Myocyte (in vitro differentiated cells): Measurements from ENCODE around the gene CREB3L1. TPM values are rescaled to one million over a fixed set of nuclear protein-coding genes. Genes with fewer than 3 reads are reported as not detected.
A peak's percentile ranks its signal among the peaks of the same experiment; 100 is the strongest.

Experiments used
- DNase-seq: peaks from one replicate; pipeline ENCODE4 v3.0.0-alpha.2; 2012; ENCODE audit warnings: low read depth
- total RNA-seq: library from RNA; depleted of rRNA; stranded (reverse); fragments of >200 nt; gene quantifications from 2 replicates; pipeline ENCODE4 v1.2.3, GENCODE V29; 2014

Gene CREB3L1
- total RNA-seq, 1 donor from 2014 or later, result 23.6 TPM

DNA sequence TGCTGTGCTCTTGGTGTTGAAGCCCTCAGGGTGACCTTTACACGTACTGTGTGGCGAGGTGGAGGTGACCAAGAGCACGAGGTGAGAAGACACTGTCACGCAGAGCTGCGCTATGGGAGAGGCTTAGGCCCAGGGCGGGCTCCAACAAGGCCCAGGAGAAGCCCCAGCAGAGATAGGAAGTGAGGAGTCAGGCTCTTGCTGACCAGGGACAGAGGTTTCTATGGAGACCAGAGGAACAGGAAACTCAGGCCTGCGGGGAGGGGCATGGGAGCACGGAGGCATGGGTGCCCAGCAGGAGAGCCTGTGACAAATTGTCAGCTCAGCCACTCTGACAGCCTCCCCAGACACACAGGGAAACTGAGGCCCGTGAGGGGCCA lies 85.6 kb downstream of the CREB3L1 start:
- DNase-seq, result peak; percentile 88

DNA sequence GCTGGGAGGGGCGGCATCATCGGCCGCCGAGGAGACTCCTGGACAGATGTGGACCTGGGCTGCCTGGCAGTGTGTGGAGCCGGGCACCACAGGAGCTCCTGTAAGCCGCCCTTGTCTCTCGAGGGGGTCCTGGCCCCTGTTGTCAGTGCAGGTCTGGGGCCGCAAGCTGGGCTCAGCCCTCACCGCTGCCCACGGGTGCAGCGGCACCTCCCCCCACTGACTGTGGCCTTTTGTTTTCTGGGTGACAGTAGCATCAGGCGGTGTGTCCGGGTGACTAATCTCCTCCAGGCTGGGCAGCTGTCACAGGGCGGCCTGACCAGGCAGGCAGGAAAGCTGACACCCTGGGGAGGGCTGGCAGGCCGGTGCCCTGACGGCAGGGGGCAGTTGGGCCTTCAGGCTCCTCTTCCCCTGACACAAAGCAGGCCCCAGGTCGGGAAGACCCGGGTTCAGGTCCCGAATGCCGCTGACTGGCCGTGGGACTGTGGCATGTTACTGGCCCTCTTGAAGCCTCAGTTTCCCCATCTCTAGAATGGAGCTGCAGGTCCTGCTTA lies 86.1 kb downstream of the CREB3L1 start:
- DNase-seq, result peak; percentile 98

DNA sequence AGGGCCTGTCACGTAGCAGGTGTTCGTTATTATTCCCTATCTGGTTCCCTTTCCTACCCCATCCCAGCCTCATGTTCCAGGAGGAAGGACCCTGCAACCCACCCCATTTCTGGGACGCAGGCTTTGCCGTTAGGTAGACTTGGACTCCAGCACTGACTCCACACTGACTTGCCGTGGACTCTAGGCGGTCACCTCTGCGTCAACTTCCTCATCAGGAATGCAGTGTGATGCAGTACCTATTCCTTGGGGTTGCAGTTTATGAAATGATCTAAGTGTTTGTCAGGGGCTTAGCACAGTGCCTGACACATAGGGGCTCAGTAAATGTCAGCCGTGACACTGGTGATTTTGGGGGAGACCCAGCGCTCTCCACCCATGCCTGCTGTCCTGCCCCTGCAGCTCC lies 86.6 kb downstream of the CREB3L1 start:
- DNase-seq, result no peak

DNA sequence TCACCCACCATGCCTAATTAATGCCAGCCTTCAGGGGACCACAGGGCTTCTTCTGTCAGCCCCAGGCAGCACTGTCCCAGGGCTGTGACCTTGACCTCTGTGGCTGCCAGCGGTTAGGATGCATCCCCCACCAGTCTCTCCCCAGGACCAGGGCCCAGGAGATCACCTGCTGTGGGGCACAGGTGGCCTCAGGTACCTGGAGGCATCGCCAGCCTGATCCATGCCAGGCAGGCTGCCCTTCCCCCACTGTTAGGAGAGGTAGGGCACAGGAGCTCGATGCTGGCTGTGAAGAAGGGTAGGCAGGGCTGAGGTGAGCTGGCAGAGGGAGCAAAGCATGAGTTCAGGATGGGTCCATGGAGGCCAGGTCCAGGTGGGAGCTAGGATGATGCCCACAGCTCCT lies 87.3 kb downstream of the CREB3L1 start:
- no peak for DNase-seq

DNA sequence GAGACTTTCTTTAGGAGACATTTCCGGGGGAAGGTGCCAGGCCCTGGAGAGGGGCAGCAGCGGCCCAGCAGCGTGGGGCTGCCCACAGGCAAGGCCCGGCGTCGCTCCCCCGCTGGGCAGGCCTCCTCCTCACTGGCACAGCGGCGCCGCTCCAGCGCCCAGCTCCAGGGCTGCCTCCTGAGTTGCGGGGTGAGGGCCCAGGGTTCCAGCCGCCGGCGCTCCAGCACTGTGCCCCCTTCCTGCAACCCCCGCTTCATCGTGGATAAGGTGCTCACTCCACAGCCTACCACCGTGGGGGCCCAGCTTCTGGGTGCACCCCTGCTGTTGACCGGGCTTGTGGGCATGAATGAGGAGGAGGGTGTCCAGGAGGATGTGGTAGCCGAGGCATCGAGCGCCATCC lies 88.8 kb downstream of the CREB3L1 start:
- no peak for DNase-seq

DNA sequence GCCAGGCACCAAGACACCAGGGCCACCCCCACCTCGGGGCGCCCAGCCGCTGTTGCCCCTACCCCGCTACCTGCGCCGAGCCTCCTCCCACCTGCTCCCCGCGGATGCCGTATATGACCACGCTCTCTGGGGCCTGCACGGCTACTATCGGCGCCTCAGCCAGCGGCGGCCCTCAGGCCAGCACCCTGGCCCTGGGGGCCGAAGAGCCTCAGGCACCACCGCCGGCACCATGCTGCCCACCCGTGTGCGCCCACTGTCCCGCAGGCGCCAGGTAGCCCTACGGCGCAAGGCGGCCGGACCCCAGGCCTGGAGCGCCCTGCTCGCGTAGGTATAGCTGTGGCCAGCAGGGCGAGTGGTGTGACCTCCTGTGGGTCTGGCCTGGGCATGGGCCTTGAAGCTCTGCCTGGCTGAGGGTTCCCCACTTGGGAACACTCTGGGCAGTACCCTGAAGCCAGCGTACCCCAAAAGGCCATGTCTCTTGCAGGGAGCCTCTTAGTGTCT lies 89.2 kb downstream of the CREB3L1 start:
- DNase-seq, result no peak

DNA sequence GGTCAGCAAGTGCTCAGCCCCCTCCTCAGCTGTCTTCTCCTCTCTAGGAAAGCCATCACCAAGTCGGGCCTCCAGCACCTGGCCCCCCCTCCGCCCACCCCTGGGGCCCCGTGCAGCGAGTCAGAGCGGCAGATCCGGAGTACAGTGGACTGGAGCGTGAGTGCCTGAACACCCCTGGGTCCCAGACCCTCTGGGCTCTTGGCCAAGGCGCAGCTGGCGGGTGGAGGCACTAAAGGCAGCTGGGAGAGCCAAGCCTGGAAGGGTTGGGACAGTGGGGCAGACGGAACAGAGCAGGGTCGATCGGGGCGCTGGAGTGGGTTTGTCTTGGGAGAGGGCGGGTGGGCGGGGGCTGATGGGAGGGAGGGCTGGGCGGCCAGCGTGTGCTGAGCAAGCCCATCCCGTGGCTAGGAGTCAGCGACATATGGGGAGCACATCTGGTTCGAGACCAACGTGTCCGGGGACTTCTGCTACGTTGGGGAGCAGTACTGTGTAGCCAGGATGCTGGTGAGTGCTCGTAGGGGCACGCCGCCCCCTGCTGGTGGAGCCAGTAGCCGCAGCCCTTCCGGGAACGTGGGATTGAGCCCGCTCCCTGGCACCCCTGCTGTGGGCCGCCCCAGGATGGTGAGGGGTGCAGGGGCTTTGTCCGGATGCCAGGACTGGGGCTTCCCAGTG lies 89.9 kb downstream of the CREB3L1 start:
- DNase-seq, result peak; percentile 63

DNA sequence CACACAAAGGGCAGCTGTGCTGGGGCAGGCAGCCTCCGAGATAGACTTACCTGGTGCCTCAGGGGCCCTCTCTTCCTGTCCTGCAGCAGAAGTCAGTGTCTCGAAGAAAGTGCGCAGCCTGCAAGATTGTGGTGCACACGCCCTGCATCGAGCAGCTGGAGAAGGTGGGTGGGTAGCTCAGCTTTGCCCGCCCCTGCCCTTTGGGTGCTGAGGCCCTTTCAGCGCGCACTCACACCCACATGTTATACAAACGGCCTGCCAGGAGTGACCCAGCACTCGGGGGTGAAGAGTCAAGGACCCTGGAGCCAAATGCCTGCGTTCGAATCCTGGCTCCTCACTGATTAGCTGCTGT lies 90.4 kb downstream of the CREB3L1 start:
- DNase-seq, result no peak

DNA sequence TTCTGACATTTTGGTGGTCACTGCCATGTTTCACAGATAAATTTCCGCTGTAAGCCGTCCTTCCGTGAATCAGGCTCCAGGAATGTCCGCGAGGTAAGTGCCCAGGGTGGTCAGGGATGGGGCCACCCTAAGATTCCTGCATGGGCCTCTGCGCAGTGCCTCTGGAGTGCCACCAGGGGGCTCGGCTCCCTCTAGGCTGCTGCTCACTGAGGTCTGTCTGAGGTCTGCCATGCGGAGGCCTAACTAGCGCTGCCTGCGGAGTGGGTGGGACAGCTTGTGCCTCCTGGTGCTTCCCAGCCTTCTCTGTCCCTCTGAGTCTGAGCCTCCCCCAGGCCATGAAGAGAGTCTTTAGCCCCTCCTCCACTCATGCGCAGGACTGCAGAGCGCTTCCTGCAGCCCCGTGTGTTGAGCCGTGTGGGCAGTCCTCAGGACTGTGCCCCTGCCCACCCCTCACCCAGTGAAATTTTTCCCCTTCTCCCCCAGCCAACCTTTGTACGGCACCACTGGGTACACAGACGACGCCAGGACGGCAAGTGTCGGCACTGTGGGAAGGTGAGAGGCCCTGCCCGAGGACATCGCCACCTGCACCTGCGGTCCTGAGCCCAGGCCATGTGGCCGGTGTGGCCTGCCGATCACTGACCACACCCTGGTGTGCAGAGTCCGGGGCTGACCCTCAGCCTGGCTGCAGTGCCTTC lies 92.1 kb downstream of the CREB3L1 start:
- DNase-seq, result peak; percentile 76

DNA sequence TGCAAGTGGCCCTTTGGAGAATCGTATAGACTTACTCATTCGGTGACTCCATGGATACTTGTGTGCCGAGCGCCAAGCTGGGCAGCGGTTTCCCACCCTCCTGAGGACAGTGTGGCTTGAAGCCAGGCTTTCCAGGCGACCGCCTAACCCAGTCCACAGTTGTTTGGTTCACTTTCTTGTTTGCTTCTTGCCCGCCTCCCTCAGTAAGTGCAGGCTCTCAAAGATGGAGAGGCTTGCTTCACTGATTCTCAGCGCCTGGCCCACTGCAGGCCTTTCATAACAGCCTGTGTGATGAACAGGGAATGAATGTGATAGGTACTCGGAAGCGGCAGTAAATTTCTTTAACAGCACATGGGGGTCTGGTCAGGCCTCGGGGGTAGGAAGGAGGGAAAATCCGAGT lies 92.8 kb downstream of the CREB3L1 start:
- DNase-seq, result no peak

Other genes starting within 250 kb of the CREB3L1 start
- 8.2 and 13.5 TPM in 2 replicates for gene PHF21A, start 156.2 kb upstream of the CREB3L1 start, total RNA-seq
- gene DGKZ, start 69.8 kb downstream of the CREB3L1 start, total RNA-seq, result 103 and 129 TPM in 2 replicates
- gene MDK, start 104.0 kb downstream of the CREB3L1 start, total RNA-seq, result 147 and 185 TPM in 2 replicates
- 0.19 TPM in 1 of 2 replicates, not detected in the other for gene CHRM4, start 114.1 kb downstream of the CREB3L1 start, total RNA-seq